Hepatocyte (in vitro differentiated cells): Measurements from ENCODE around the gene PLEKHG3.

Experiments used
- EZH2 ChIP-seq: fragments of 200-600 bp; sonication (generic); IDR thresholded peaks from 2 replicates; pipeline ENCODE4 v1.6.1; 2016; ENCODE audit warnings: antibody characterized with exemption, mild to moderate bottlenecking, borderline replicate concordance
- EZH2phosphoT487 ChIP-seq: fragments of 200-600 bp; sonication (generic); IDR thresholded peaks from one replicate; pipeline ENCODE4 v1.6.1; 2018; ENCODE audit warnings: antibody characterized with exemption, mild to moderate bottlenecking, low read depth, moderate library complexity; ENCODE audit not compliant: unreplicated experiment, severe bottlenecking
- TF ChIP-seq, protein P1 (sequence below): fragments of 200-600 bp; sonication (generic); IDR thresholded peaks from 2 replicates; pipeline ENCODE4 v1.5.1; 2016; ENCODE audit warnings: antibody characterized with exemption, mild to moderate bottlenecking; ENCODE audit not compliant: poor library complexity

GRCh38 chr14:64787619-64788018 is 83.4 kb downstream of the PLEKHG3 start:
- TF ChIP-seq EZH2 (no peak), EZH2phosphoT487 (no peak)
- TF ChIP-seq, protein P1, sequence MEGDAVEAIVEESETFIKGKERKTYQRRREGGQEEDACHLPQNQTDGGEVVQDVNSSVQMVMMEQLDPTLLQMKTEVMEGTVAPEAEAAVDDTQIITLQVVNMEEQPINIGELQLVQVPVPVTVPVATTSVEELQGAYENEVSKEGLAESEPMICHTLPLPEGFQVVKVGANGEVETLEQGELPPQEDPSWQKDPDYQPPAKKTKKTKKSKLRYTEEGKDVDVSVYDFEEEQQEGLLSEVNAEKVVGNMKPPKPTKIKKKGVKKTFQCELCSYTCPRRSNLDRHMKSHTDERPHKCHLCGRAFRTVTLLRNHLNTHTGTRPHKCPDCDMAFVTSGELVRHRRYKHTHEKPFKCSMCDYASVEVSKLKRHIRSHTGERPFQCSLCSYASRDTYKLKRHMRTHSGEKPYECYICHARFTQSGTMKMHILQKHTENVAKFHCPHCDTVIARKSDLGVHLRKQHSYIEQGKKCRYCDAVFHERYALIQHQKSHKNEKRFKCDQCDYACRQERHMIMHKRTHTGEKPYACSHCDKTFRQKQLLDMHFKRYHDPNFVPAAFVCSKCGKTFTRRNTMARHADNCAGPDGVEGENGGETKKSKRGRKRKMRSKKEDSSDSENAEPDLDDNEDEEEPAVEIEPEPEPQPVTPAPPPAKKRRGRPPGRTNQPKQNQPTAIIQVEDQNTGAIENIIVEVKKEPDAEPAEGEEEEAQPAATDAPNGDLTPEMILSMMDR: no peak
